ENCODE results near the gene BICD1.

GRCh38 chr12:32106517-32107358 lies at the start of gene BICD1:
- TF ChIP-seq CTCF (IDR thresholded peaks at IDR 0.05) = peak in 3 of 4 donors; percentile 36 to 45 (median 40)
- TF ChIP-seq POLR2A (IDR thresholded peaks at IDR 0.05) = peak; percentile 68

All from right lobe of liver (tissue), 4 donors.